ENCODE results near the gene TMEM178A.

Gene TMEM178A

GRCh38 chr2:39638581-39638980 lies 27.1 kb upstream of the TMEM178A start:
- H3K27ac ChIP-seq: no peak overlapping the region
- no peak overlapping the region for H3K9ac ChIP-seq
- H3K4me2 ChIP-seq (ENCODE audit: low read length): no peak overlapping the region
- H3K4me3 ChIP-seq (ENCODE audit: low read depth, low read length): no peak overlapping the region
- H3K79me2 ChIP-seq: no peaks in the 10 kb centered on the region
- no peak for TF ChIP-seq CTCF (IDR thresholded peaks at IDR 0.05)
- no peaks in the 10 kb centered on the region for H3K9me3 ChIP-seq (ENCODE audit: control insufficient read depth, low read length)
- no peak overlapping the region for H2AFZ ChIP-seq
- no peaks in the 10 kb centered on the region for H3K4me1 ChIP-seq
- no peaks in the 10 kb centered on the region for H3K36me3 ChIP-seq (ENCODE audit: control insufficient read depth, insufficient read depth, low read length)
- no peaks in the 10 kb centered on the region for H3K27me3 ChIP-seq (ENCODE audit: control insufficient read depth, insufficient read depth, low read length)

DNA sequence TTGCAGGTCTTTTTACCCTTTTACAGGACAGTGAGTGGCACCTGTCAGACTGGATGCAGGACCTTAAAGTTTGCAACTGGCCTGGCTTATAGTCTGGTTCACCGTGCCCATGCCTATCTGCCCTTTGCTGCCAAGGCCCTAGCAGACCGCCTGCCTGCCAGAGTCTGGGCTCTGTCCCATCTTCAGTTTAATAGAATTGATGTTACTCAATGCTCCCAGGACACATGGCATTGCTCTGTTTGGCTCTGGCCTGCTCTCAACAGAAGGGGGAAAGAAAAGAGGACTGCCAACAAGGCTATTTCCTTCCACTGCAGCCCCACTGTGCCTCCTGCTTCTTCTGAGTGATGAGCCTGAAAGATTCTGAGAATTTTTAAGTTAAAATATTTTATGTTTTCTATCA lies 25.6 kb upstream of the TMEM178A start:
- no peak overlapping the region for H2AFZ ChIP-seq
- no peak overlapping the region for H3K4me2 ChIP-seq (ENCODE audit: low read length)
- H3K9me3 ChIP-seq (ENCODE audit: control insufficient read depth, low read length): no peaks in the 10 kb centered on the region
- H3K27ac ChIP-seq: no peak overlapping the region
- H3K9ac ChIP-seq: no peak overlapping the region
- no peak overlapping the region for H3K4me3 ChIP-seq (ENCODE audit: low read depth, low read length)
- TF ChIP-seq CTCF (IDR thresholded peaks at IDR 0.05): no peak
- no peaks in the 10 kb centered on the region for H3K4me1 ChIP-seq
- H3K79me2 ChIP-seq: no peaks in the 10 kb centered on the region
- H3K36me3 ChIP-seq (ENCODE audit: control insufficient read depth, insufficient read depth, low read length): no peaks in the 10 kb centered on the region
- no peaks in the 10 kb centered on the region for H3K27me3 ChIP-seq (ENCODE audit: control insufficient read depth, insufficient read depth, low read length)

- H3K9me3 ChIP-seq (ENCODE audit: control insufficient read depth, low read length): no peaks in the 10 kb centered on the region
- H3K27ac ChIP-seq: no peak overlapping the region
- H3K79me2 ChIP-seq: no peaks in the 10 kb centered on the region
- H3K4me1 ChIP-seq: no peaks in the 10 kb centered on the region
- no peak overlapping the region for H3K4me3 ChIP-seq (ENCODE audit: low read depth, low read length)
- no peak overlapping the region for H3K4me2 ChIP-seq (ENCODE audit: low read length)
- H3K27me3 ChIP-seq (ENCODE audit: control insufficient read depth, insufficient read depth, low read length): no peaks in the 10 kb centered on the region
- no peak overlapping the region for H2AFZ ChIP-seq
- H3K9ac ChIP-seq: no peak overlapping the region
- TF ChIP-seq CTCF (IDR thresholded peaks at IDR 0.05): no peak
- no peaks in the 10 kb centered on the region for H3K36me3 ChIP-seq (ENCODE audit: control insufficient read depth, insufficient read depth, low read length)
These were observed 25.0 kb upstream of the TMEM178A start for GRCh38 chr2:39640681-39641080.

GRCh38 chr2:39641635-39642034 lies 24.1 kb upstream of the TMEM178A start:
- Histone ChIP-seq H3K36me3 (ENCODE audit: control insufficient read depth, insufficient read depth, low read length) (no peaks in the 10 kb centered on the region), H2AFZ (no peak overlapping the region), H3K9ac (no peak overlapping the region), H3K79me2 (no peaks in the 10 kb centered on the region), H3K4me2 (ENCODE audit: low read length) (no peak overlapping the region), H3K27ac (no peak overlapping the region), H3K4me3 (ENCODE audit: low read depth, low read length) (no peak overlapping the region), H3K27me3 (ENCODE audit: control insufficient read depth, insufficient read depth, low read length) (no peaks in the 10 kb centered on the region), H3K9me3 (ENCODE audit: control insufficient read depth, low read length) (no peaks in the 10 kb centered on the region), H3K4me1 (no peaks in the 10 kb centered on the region)
- TF ChIP-seq CTCF (IDR thresholded peaks at IDR 0.05): no peak

DNA sequence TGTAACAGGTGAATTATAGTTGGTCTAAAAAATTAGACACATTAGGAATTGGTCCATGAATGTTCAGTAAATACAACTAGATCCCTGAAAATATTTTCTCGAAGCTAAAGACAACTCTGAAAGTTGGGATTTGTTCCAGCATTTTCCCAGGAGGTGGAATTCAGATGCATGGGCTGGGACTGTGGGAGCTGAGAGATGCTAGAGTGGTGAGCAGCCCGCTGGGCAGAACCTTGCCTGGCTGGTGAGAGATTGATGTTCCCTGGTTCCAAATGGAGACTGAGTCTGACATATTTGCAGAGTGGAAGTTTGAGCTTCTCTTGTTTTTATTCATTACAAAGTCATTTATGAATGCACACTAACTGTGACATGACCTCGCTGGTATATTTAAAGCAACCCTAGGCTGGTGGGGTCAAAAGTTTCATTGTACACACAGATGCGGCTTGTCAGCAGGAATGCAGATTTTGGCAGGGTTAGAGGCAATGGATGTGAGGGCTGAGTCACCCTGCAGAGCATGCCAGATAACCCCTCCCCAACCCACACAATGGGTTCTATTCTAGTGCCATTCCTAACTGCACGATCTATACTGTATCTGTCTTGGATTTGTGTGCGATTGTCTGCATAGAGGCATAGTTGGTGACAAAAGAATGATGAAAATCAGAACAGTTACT lies 23.5 kb upstream of the TMEM178A start:
- no peak overlapping the region for H3K27ac ChIP-seq
- no peaks in the 10 kb centered on the region for H3K9me3 ChIP-seq (ENCODE audit: control insufficient read depth, low read length)
- H3K79me2 ChIP-seq: no peaks in the 10 kb centered on the region
- no peak overlapping the region for H3K4me3 ChIP-seq (ENCODE audit: low read depth, low read length)
- H3K36me3 ChIP-seq (ENCODE audit: control insufficient read depth, insufficient read depth, low read length): no peaks in the 10 kb centered on the region
- no peak overlapping the region for H3K9ac ChIP-seq
- H2AFZ ChIP-seq: no peak overlapping the region
- TF ChIP-seq CTCF (IDR thresholded peaks at IDR 0.05): no peak
- H3K4me2 ChIP-seq (ENCODE audit: low read length): no peak overlapping the region
- H3K4me1 ChIP-seq: no peaks in the 10 kb centered on the region
- no peaks in the 10 kb centered on the region for H3K27me3 ChIP-seq (ENCODE audit: control insufficient read depth, insufficient read depth, low read length)

Data from parathyroid adenoma (tissue), 2 donors.